K562 (cell line): ENCODE measurements around the gene RNF145. TPM values are rescaled to one million over a fixed set of nuclear protein-coding genes. Genes with fewer than 3 reads are reported as not detected.
A peak's percentile ranks its signal among the peaks of the same experiment; 100 is the strongest.

ENCODE experiments used
- ATAC-seq: fragments of 200-7000 bp; cut with Tn5 transposase; 3 replicates; pipeline ENCODE4 v1.9.1; 2020; ENCODE audit warnings: moderate library complexity
- BruUV-seq: library from RNA; stranded (reverse); fragments of 400-500 nt; replicated peaks from 2 replicates; lab custom pipeline; 2021; lab: Mats Ljungman, UMichigan
- CTCF ChIA-PET: fragments of 300-600 bp; formaldehyde crosslinking; extraction: SDS; loops from one replicate; lab custom pipeline; 2021; ENCODE audit warnings: low intra/inter-chr PET ratio; lab: Yijun Ruan, JAX
- POLR2A ChIA-PET: fragments of 300-600, 350-650 bp; sonication (Branson Sonifier 250); formaldehyde crosslinking; extraction: SDS; loops from one replicate; lab custom pipeline; 2021; ENCODE audit warnings: antibody characterized with exemption, inconsistent platforms; lab: Yijun Ruan, JAX
- DNase-seq, 4 experiments: peaks; one replicate each; pipeline versions ENCODE4 v3.0.0 to v3.0.0-alpha.2; 2011 to 2018; ENCODE audit warnings: low spot score in 3 of 4, mixed read lengths in 3 of 4; ENCODE audit errors: extremely low read depth in 1 of 4
- FAIRE-seq: peaks from 2 replicates; lab custom pipeline; 2011; peaks lifted over from hg19 to GRCh38; lab: Jason Lieb, UNC
- H2AFZ ChIP-seq: 2 replicates; pipeline ENCODE4 v1.6.0; 2011; ENCODE audit warnings: low read depth, low read length, control low read depth, inconsistent platforms
- H3K27ac ChIP-seq: fragments of 200-600 bp; 3 replicates; pipeline ENCODE4 v1.8.0; 2011; ENCODE audit warnings: low read depth, mild to moderate bottlenecking, control low read depth, inconsistent platforms, low read length, moderate library complexity, mixed read lengths; ENCODE audit errors: extremely low read depth
- H3K27me3 ChIP-seq, 2 experiments: fragments of 300-600 bp in 1 of 2; 2 replicates in 1 of 2; 3 replicates in 1 of 2; pipeline versions ENCODE4 v1.6.0 to v1.8.0; 2011; ENCODE audit warnings: inconsistent platforms in 2 of 2, low read length in 2 of 2, mild to moderate bottlenecking in 1 of 2, mixed read lengths in 1 of 2, moderate library complexity in 1 of 2; ENCODE audit not compliant: control insufficient read depth in 2 of 2, insufficient read depth in 2 of 2
- H3K36me3 ChIP-seq: fragments of 300-600 bp; 3 replicates; pipeline ENCODE4 v1.8.0; 2011; ENCODE audit warnings: mild to moderate bottlenecking, low read length, inconsistent platforms; ENCODE audit not compliant: control insufficient read depth, insufficient read depth
- H3K4me1 ChIP-seq, 2 experiments: fragments of 200-600 bp in 1 of 2; replicated peaks in 1 of 2; 2 replicates in 1 of 2; 3 replicates in 1 of 2; pipeline versions ENCODE4 v1.5.1 to v1.8.0; 2011; ENCODE audit warnings: inconsistent platforms in 2 of 2, low read length in 2 of 2, mild to moderate bottlenecking in 1 of 2, mixed read lengths in 1 of 2, moderate library complexity in 1 of 2; ENCODE audit not compliant: control insufficient read depth in 2 of 2, insufficient read depth in 2 of 2
- H3K4me2 ChIP-seq: 2 replicates; pipeline ENCODE4 v1.6.1; 2011; ENCODE audit warnings: low read length, control low read depth, inconsistent platforms, mixed read lengths; ENCODE audit not compliant: insufficient read depth
- H3K4me3 ChIP-seq: fragments of 200-600 bp; sonication (generic), shearing (Covaris generic); 2 replicates; pipeline ENCODE4 v1.5.1; 2016; ENCODE audit warnings: control low read depth, inconsistent platforms
- H3K79me2 ChIP-seq: fragments of 200-600 bp; 3 replicates; pipeline ENCODE4 v1.8.0; 2011; ENCODE audit warnings: low read length, inconsistent platforms; ENCODE audit not compliant: control insufficient read depth, insufficient read depth
- H3K9ac ChIP-seq, 2 experiments: 2 replicates each; pipeline versions ENCODE4 v1.6.0 to v1.6.1; 2011; ENCODE audit warnings: low read depth in 2 of 2, low read length in 2 of 2, control low read depth in 1 of 2, inconsistent platforms in 1 of 2, mild to moderate bottlenecking in 1 of 2, mixed read lengths in 1 of 2; ENCODE audit not compliant: insufficient read depth in 1 of 2
- H3K9me1 ChIP-seq: one replicate; pipeline ENCODE4 v1.6.0; 2011; ENCODE audit warnings: inconsistent platforms, mild to moderate bottlenecking, low read length, moderate library complexity; ENCODE audit not compliant: control insufficient read depth, insufficient read depth
- H3K9me3 ChIP-seq: replicated peaks from 2 replicates; pipeline ENCODE4 v1.5.1; 2011; ENCODE audit warnings: low read depth, low read length, inconsistent platforms; ENCODE audit not compliant: control insufficient read depth, insufficient read depth
- H4K20me1 ChIP-seq: replicated peaks from 2 replicates; pipeline ENCODE4 v1.6.1; 2011; ENCODE audit warnings: low read length, inconsistent platforms, mixed read lengths; ENCODE audit not compliant: control insufficient read depth, insufficient read depth
- ATF7 ChIP-seq: fragments of 450-650 bp; IDR thresholded peaks from 2 replicates; pipeline ENCODE4 v1.7.1; 2014; ENCODE audit warnings: mild to moderate bottlenecking, moderate library complexity
- DACH1 ChIP-seq: fragments of 450-650 bp; IDR thresholded peaks from 2 replicates; pipeline ENCODE4 v1.6.1; 2018; ENCODE audit not compliant: partially characterized antibody
- NR2C1 ChIP-seq, 2 experiments: fragments of 450-650 bp; IDR thresholded peaks; 2 replicates each; pipeline ENCODE4 v1.6.1; 2017; ENCODE audit warnings: mild to moderate bottlenecking in 2 of 2, antibody characterized with exemption in 1 of 2, inconsistent platforms in 1 of 2, missing compliant biosample characterization in 1 of 2, missing genetic modification characterization in 1 of 2
- TCF7 ChIP-seq: sonication (generic); IDR thresholded peaks from 2 replicates; pipeline ENCODE4 v1.6.1; 2016; ENCODE audit warnings: antibody characterized with exemption, borderline replicate concordance
- U2AF2 ChIP-seq: fragments of 200-400 bp; formaldehyde crosslinking; optimal IDR thresholded peaks from 2 replicates; pipeline ENCODE3; 2017; ENCODE audit warnings: low read depth, mild to moderate bottlenecking, low read length
- WGBS: fragments of 100-300 bp; shearing (Covaris generic); methylation state at CpG from one replicate; pipeline ENCODE4 v1.1.6; 2016; ENCODE audit warnings: low coverage, mixed read lengths; ENCODE audit not compliant: insufficient coverage; ENCODE audit errors: missing lambda C conversion rate; 5-methylcytosine and 5-hydroxymethylcytosine counted together
- in situ Hi-C: fragments of 300-500 bp; cut with MboI; formaldehyde crosslinking; loops from 4 replicates; pipeline ENCODE4 v1.15.0; 2018; ENCODE audit warnings: inconsistent platforms, mixed read lengths
- intact Hi-C: fragments of 100-400 bp; cut with micrococcal nuclease; formaldehyde crosslinking; loops from 2 replicates; pipeline ENCODE4 v1.14.2; 2022
- polyA plus RNA-seq, 8 experiments: library from polyadenylated mRNA; depleted of rRNA in 4 of 8; stranded (reverse) in 5 of 8; unstranded in 3 of 8; fragments of >200 nt; fragmentation: Nextera tagmentation in 2 of 8; fragmentation: Illumina TruSeq in 1 of 8; extraction: Ambion mirVana in 2 of 8; extraction: Trizol in 1 of 8; gene quantifications; 2 replicates each; pipeline versions ENCODE4 v1.2.1 to v1.2.3, GENCODE V29; 2011 to 2014; ENCODE audit warnings: inconsistent platforms in 1 of 8, missing spikeins in 1 of 8
- total RNA-seq, 7 experiments: library from RNA; depleted of rRNA in 6 of 7; stranded (reverse); fragments of >200 nt in 6 of 7; fragmentation: Illumina TruSeq in 2 of 7; extraction: Trizol in 2 of 7; gene quantifications; 2 replicates each; pipeline versions ENCODE4 v1.2.1 to v1.2.3, GENCODE V29; 2011 to 2021; ENCODE audit warnings: low replicate concordance in 1 of 7
- TF ChIP-seq, protein P1 (sequence below): fragments of 250-450 bp; sonication (Bioruptor Pico); IDR thresholded peaks from 2 replicates; pipeline ENCODE4 v1.5.0; 2020; ENCODE audit warnings: mild to moderate bottlenecking
- TF ChIP-seq, protein P2 (sequence below): fragments of 450-650 bp; IDR thresholded peaks from 2 replicates; pipeline ENCODE4 v1.6.1; 2016

Gene RNF145
- total and polyA plus RNA-seq, 9 of the 15 experiments (the other 6 are each of a cell fraction or from before 2014, with no cell fraction given) = 13.6 to 40.7 (median 25.4) TPM

DNA sequence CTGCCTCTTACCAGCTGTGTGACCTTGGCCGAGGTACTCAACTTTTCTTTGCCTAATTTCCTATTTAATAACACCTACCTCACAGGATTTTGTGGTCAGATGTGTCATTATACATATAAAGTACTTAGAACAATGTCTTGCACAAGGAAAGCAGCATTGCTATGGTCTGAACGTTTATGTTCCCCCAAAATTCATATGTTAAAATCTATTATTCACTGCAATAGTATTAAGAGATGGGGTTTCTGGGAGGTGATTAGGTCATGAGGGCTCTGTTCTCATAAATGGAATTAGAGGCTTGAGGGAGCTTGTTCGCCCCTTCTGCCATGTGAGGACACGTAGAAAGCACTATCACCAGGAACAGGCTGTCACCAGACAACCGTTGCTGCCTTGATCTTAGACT lies 10.9 kb upstream of the RNF145 start:
- Histone ChIP-seq H3K27me3 (no peaks in the 10 kb centered on the region), H3K9me1 (no peaks in the 10 kb centered on the region), H2AFZ (0 out of 2 replicates have a peak overlapping the region, but pooled peaks have one; percentile 30), H3K27ac (no peak overlapping the region), H3K9ac (no peak overlapping the region), H3K4me1 (no peaks in the 10 kb centered on the region; a peak in 2 of 5 replicates), H3K9me3 (no peaks in the 10 kb centered on the region), H3K4me3 (no peak overlapping the region), H4K20me1 (no peaks in the 10 kb centered on the region), H3K79me2 (no peaks in the 10 kb centered on the region), H3K4me2 (no peak overlapping the region), H3K36me3 (no peaks in the 10 kb centered on the region)
- in situ Hi-C loops (no loop called here), intact Hi-C loops (no loop called here)
- 30% methylated on average over 5 of the region's 5 CpGs for WGBS
- FAIRE-seq (no peak), ATAC-seq (no peak), DNase-seq (no peak)
- CTCF ChIA-PET = no interaction called here
- TSS peak; percentile 82 for BruUV-seq
- POLR2A ChIA-PET = interaction anchor here (0.6 to 1.5 kb wide), 3 partner anchors 9 to 1099 kb away, joined by 3 to 4 read pairs (median 3); no protein-coding TSS in a partner anchor
- TF ChIP-seq U2AF2 (no peak), DACH1 (no peak)
- TF ChIP-seq, protein P1, sequence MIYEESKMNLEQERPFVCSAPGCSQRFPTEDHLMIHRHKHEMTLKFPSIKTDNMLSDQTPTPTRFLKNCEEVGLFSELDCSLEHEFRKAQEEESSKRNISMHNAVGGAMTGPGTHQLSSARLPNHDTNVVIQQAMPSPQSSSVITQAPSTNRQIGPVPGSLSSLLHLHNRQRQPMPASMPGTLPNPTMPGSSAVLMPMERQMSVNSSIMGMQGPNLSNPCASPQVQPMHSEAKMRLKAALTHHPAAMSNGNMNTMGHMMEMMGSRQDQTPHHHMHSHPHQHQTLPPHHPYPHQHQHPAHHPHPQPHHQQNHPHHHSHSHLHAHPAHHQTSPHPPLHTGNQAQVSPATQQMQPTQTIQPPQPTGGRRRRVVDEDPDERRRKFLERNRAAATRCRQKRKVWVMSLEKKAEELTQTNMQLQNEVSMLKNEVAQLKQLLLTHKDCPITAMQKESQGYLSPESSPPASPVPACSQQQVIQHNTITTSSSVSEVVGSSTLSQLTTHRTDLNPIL (CRISPR knock-in tag) = no peak

DNA sequence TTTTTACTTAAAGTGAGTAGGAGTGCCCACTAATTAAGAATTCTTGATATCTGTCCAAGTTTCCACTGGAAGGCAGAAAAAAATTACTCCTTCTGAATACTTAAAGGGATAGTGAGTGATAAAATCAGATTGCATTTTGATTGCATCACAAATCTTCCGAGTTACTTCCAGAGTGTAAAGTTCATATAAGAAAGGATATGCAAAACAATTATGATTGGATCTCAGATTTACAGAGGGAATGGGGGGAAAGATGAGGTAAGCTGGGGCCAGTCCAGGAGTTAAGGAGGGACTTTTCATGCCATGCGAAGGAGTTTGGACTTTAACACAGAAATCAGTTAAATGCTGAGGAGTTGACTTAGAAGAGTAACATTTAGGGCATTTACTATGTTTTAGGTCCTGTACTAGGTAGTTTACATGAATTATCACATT lies 9.3 kb upstream of the RNF145 start:
- DNase-seq (no peak), FAIRE-seq (no peak), ATAC-seq (no peak)
- CTCF ChIA-PET = no interaction called here
- 33% methylated on average over 2 of the region's 2 CpGs for WGBS
- in situ Hi-C loops = no loop called here
- Histone ChIP-seq H3K9me1 (no peaks in the 10 kb centered on the region), H3K9ac (no peak overlapping the region), H3K27me3 (no peaks in the 10 kb centered on the region), H2AFZ (no peak overlapping the region), H4K20me1 (no peaks in the 10 kb centered on the region), H3K36me3 (no peaks in the 10 kb centered on the region), H3K27ac (no peak overlapping the region), H3K9me3 (no peaks in the 10 kb centered on the region), H3K4me1 (peaks cover 0 to 6% of the 10 kb centered on the region in 2 experiments; a peak in 3 of 5 replicates), H3K4me2 (no peak overlapping the region), H3K4me3 (no peak overlapping the region), H3K79me2 (no peaks in the 10 kb centered on the region)
- BruUV-seq = no TSS peak
- POLR2A ChIA-PET = no interaction called here
- intact Hi-C loops = no loop called here
- TF ChIP-seq TCF7 = no peak
- TF ChIP-seq, protein P2, sequence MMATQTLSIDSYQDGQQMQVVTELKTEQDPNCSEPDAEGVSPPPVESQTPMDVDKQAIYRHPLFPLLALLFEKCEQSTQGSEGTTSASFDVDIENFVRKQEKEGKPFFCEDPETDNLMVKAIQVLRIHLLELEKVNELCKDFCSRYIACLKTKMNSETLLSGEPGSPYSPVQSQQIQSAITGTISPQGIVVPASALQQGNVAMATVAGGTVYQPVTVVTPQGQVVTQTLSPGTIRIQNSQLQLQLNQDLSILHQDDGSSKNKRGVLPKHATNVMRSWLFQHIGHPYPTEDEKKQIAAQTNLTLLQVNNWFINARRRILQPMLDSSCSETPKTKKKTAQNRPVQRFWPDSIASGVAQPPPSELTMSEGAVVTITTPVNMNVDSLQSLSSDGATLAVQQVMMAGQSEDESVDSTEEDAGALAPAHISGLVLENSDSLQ = no peak
- peak; percentile 49; the same call in 1 of the 2 replicates for TF ChIP-seq ATF7
- TF ChIP-seq NR2C1 (IDR thresholded peaks at IDR 0.05) = no peak
- TF ChIP-seq NR2C1 (tag; IDR thresholded peaks at IDR 0.05) = 0 out of 2 replicates have a peak, but pooled peaks have one; percentile 42
